HG03571 (cell line): ENCODE data around the gene FAM170B.

Experiments used
- ATAC-seq: cut with Tn5 transposase; IDR thresholded peaks from one replicate; pipeline ENCODE4 v1.9.1; 2021; ENCODE audit not compliant: unreplicated experiment

Gene FAM170B

GRCh38 chr10:49133706-49134248 lies at the start of gene FAM170B:
FAM170B (minus strand) TSS chr10:49134021; CDS start chr10:49133918, 103 bp downstream.
- no peak for ATAC-seq

GRCh38 chr10:49182776-49183175 lies 49.0 kb upstream of the FAM170B start:
- ATAC-seq: no peak

- ATAC-seq: no peak
Measured at GRCh38 chr10:49180444-49180860, 46.6 kb upstream of the FAM170B start.

- ATAC-seq: no peak
Measured at GRCh38 chr10:49179699-49180443, 46.0 kb upstream of the FAM170B start.

- no peak for ATAC-seq
Measured at GRCh38 chr10:49178489-49179471, 45.0 kb upstream of the FAM170B start.

- ATAC-seq: peak; percentile 67
Measured at GRCh38 chr10:49177391-49178355, 43.9 kb upstream of the FAM170B start.

GRCh38 chr10:49176310-49177268 lies 42.8 kb upstream of the FAM170B start:
- no peak for ATAC-seq

GRCh38 chr10:49175587-49176309 lies 41.9 kb upstream of the FAM170B start:
- no peak for ATAC-seq

GRCh38 chr10:49174926-49175500 lies 41.2 kb upstream of the FAM170B start:
- no peak for ATAC-seq

GRCh38 chr10:49174261-49174925 lies 40.6 kb upstream of the FAM170B start:
- ATAC-seq: no peak

- no peak for ATAC-seq
Measured at GRCh38 chr10:49173853-49174252, 40.0 kb upstream of the FAM170B start.

- no peak for ATAC-seq
Measured at GRCh38 chr10:49173201-49173772, 39.5 kb upstream of the FAM170B start.

- no peak for ATAC-seq
Measured at GRCh38 chr10:49172777-49173132, 38.9 kb upstream of the FAM170B start.

GRCh38 chr10:49172061-49172776 lies 38.4 kb upstream of the FAM170B start:
- ATAC-seq: no peak

GRCh38 chr10:49171326-49172060 lies 37.7 kb upstream of the FAM170B start:
- ATAC-seq: no peak
